GM12891 (cell line): Measurements from ENCODE around the gene HSD17B12. TPM values are rescaled to one million over a fixed set of nuclear protein-coding genes. Genes with fewer than 3 reads are reported as not detected.
A peak's percentile ranks its signal among the peaks of the same experiment; 100 is the strongest.

Experiments
- DNase-seq: peaks from one replicate; pipeline ENCODE4 v3.0.0; 2011; ENCODE audit warnings: low spot score; ENCODE audit not compliant: insufficient read length
- FAIRE-seq: peaks from 2 replicates; lab custom pipeline; 2011; peaks lifted over from hg19 to GRCh38; lab: Jason Lieb, UNC
- PAX5 ChIP-seq: IDR thresholded peaks from 2 replicates; pipeline ENCODE4 v1.6.1; 2011; ENCODE audit warnings: low read length, moderate library complexity, mild to moderate bottlenecking; ENCODE audit not compliant: insufficient read depth, severe bottlenecking
- POLR2A ChIP-seq: IDR thresholded peaks from 2 replicates; pipeline ENCODE4 v1.6.1; 2011; ENCODE audit warnings: low read depth, low read length, control low read depth
- POLR2AphosphoS5 ChIP-seq: IDR thresholded peaks from 2 replicates; pipeline ENCODE4 v1.6.1; 2011; ENCODE audit warnings: low read depth, low read length, control low read depth
- POU2F2 ChIP-seq: IDR thresholded peaks from 2 replicates; pipeline ENCODE4 v1.6.1; 2011; ENCODE audit warnings: low read depth, mild to moderate bottlenecking, control low read depth, low read length, moderate library complexity
- SPI1 ChIP-seq: IDR thresholded peaks from 2 replicates; pipeline ENCODE4 v1.6.1; 2011; ENCODE audit warnings: low read depth, low read length, control low read depth
- TAF1 ChIP-seq: IDR thresholded peaks from 2 replicates; pipeline ENCODE4 v1.6.1; 2011; ENCODE audit warnings: low read depth, low read length, control low read depth
- polyA plus RNA-seq: library from polyadenylated mRNA; unstranded; fragments of >200 nt; gene quantifications from one replicate; pipeline ENCODE4 v1.2.1, GENCODE V29; 2012; ENCODE audit warnings: low read depth, missing spikeins, inconsistent platforms; ENCODE audit not compliant: missing spikeins

HSD17B12 gene
- 25.1 TPM for polyA plus RNA-seq

DNA sequence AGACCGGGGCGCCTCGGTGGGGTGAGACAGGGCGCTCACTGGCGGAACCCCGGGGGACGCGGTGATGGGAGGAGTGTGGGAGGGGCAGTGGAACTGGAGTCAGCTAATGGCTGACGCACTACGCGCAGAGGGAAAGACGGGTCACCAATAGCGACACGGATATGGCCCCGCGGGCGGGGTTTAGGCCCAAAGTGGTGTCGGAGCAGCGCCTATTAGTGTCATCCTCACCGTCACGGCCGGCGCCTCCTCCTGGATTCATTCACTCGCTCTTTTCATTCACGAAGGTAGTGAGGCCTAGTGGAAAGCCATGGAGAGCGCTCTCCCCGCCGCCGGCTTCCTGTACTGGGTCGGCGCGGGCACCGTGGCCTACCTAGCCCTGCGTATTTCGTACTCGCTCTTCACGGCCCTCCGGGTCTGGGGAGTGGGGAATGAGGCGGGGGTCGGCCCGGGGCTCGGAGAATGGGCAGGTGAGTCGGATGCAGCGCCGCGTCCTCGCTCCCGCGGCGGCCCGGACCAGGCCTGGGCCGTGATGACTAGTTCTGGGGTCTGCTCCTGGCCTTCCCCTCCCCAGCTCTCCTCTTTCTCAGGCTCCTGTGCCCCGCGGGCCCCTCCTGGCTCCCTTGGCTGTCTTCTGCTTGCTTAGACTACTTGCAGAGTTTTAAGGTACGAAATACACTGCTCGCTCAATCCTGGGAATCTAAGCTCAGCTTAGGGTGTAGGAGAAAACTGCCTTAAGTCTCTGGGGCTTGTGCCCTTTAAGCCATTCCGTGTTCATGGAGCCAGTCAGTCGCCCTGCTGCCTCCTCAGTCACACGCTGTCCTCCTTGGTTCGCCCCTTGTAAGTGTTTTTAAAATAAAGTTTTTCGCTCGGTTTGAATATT lies at the start of gene HSD17B12:
HSD17B12 (plus strand) TSS at position 218 of the 880 bp plus-strand sequence; CDS start at position 308, 90 bp downstream.
- DNase-seq (peak; percentile 92), FAIRE-seq (peak; percentile 100)
- peak; percentile 94 for TF ChIP-seq TAF1
- TF ChIP-seq POLR2A = peak; percentile 89
- peak; percentile 47 for TF ChIP-seq PAX5
- peak; percentile 95 for TF ChIP-seq POLR2AphosphoS5
- no peak for TF ChIP-seq SPI1
- peak; percentile 52; the same call in 1 of the 2 replicates for TF ChIP-seq POU2F2

DNA sequence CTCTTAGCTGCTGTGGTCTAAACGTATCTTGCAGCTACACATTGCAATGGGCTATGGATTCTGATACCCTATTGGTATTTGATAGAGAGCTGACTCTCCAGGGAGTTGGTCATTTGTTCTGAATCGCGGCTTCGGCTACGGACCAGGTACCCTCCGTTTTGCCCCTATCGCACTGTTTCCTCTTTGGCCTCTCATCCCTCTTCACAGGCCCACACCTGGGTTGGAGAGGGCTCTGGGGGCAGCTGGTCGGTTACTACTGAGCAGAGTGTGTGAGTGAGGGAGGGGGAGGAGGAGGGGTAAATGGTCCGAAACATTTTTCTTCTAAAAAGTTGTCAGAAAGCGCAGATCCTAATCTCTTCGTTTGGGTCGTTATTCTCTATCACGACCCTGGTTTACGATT lies 48.8 kb upstream of the HSD17B12 start:
- TF ChIP-seq POLR2AphosphoS5 (no peak), POLR2A (no peak), SPI1 (no peak), TAF1 (no peak), PAX5 (no peak), POU2F2 (no peak)
- DNase-seq = no peak
- no peak for FAIRE-seq

DNA sequence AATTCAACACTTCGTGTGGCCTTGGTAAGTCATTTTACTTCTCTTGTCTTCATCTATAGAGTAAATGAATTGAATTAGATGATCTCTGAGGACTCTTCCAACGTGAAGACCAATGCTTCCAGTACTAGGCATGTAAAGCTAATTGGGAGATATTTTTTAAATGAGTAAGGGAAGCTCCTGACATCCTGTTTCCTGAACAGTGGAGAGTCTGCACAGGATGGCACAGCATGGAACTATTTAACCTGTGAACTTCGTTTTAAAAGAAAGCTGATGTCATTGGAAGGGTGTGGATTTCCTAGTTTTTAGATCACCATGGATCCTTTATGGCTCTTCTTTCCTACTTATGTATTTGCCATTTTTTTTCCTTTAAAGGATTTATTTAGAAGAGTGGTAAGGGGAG lies 48.4 kb upstream of the HSD17B12 start:
- TF ChIP-seq POLR2A (no peak), TAF1 (no peak), POU2F2 (no peak), POLR2AphosphoS5 (no peak), PAX5 (no peak), SPI1 (no peak)
- FAIRE-seq (no peak), DNase-seq (no peak)

DNA sequence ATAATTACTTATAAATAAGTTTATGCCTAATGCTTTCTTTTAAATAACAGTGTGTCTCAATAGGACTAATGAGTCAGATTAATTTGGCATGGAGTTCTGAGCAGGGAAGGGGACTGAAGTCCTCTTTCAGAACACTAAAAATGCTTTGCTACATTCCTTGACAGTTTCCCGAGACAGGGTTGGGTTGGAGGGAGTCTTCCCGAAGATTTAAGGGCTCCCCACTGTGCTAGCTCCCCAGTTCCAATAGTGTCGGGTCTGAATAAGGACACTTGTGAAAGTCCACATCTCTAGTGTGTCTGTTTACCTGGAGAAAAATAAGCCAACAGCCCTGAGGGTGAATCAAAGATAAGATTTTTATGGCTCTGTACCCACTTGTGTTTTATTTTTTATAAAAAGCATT lies 41.8 kb upstream of the HSD17B12 start:
- DNase-seq (no peak), FAIRE-seq (no peak)
- TF ChIP-seq PAX5 (no peak), POLR2AphosphoS5 (no peak), TAF1 (no peak), POU2F2 (no peak), POLR2A (no peak), SPI1 (no peak)

DNA sequence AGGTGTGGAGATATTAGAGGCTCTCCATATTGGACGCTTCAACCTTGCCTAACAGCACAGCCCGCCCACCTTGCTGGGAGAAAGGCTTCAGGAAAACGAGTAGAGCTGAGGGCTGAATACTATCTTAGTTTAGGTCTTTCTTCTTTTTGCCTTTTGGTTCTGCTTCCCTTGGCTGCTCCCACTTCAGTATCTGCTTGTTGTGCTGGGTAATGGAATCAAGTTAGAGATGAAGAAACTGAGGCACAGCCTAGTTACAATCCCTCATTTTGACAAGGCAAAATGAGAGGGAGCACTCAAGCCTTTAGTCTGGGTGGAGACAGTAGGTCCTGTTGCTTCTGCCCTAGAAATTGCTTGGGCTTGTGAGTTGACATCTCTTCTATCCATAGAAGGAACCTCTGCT lies 41.3 kb upstream of the HSD17B12 start:
- DNase-seq = no peak
- no peak for FAIRE-seq
- no peak for TF ChIP-seq POLR2AphosphoS5

DNA sequence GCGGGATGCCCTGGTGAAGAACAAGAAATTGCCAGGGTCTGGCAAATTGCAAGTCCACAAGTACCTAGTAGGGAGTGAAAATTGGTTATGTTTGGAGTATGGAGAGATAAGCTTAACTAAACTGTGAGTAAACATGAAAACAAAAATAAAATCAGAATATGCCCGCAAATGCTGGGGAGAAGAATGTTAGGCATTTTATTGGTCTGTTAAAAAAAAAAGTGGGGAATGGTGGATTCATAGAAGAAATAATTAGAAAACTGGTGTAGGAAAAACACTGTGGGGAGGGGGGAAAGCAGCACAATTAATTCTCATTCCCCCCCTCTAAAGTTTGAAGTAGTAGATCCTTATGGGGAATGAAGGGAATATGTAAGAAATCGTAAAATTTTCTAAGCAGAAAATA lies 40.6 kb upstream of the HSD17B12 start:
- FAIRE-seq (no peak), DNase-seq (no peak)
- TF ChIP-seq PAX5 = no peak
- TF ChIP-seq SPI1 = no peak
- TF ChIP-seq POLR2AphosphoS5 = no peak
- TF ChIP-seq POU2F2 = no peak
- no peak for TF ChIP-seq POLR2A
- no peak for TF ChIP-seq TAF1

GRCh38 chr11:43643898-43644620 lies 36.5 kb upstream of the HSD17B12 start:
- TF ChIP-seq SPI1 (no peak), POLR2A (peak; percentile 56), POU2F2 (peak; percentile 70; the same call in 1 of the 2 replicates), PAX5 (no peak), TAF1 (peak; percentile 82), POLR2AphosphoS5 (peak; percentile 72; the same call in 1 of the 2 replicates)
- peak; percentile 71 for DNase-seq
- FAIRE-seq = peak; percentile 97

DNA sequence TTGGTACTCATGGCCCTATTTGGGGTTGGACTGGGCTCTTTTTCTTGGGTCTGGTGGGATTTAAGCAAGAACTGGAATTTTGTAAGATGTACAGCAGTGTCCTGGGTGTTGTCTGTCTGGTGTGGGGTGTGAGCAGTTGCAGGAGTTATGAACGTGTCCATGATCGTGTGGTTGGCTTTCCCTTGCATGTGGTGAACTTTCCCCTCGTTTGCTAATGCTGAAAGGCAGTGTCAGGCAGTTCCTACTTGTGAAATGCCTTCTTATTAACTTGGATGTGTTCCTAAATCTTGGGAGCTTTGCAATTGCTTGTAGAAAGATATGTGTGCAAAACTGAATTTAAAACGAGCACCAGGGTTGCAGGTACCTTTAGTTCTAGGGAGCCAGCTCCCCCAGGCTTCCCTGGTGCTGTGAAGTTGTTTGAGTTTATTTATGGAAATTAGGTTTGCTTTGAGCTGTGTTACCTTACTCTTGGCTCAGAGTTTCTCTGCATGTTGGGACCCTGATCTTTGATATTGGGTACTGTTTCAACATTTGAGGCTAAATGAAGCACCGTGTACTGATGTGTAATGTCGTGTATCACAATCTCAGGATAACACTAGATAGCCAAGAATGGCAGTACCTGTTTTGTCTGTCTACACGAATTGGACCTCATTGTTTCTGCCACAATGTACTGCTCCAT lies 35.8 kb upstream of the HSD17B12 start:
- DNase-seq (no peak), FAIRE-seq (peak; percentile 48)
- TF ChIP-seq POLR2A (no peak), PAX5 (no peak), POLR2AphosphoS5 (no peak), POU2F2 (no peak), TAF1 (no peak), SPI1 (no peak)

DNA sequence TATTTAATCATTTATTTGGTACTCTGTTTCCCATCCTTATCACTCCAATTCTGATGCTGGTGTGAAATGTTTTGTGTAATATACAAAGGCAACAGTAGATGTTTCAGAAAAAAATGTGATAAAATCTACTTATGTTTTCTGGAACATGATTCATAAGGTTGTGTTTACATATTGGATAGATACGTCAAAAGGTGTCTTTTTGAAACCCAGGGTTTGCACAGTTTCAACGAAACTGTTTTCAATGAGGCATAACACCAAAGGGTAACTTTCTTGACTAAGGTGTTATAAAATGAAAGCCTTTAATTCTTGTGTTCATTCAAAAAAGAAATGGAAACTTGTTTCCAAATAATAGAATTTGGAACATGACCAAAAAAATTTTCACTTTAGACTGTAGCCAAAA lies 33.8 kb upstream of the HSD17B12 start:
- DNase-seq = no peak
- FAIRE-seq = no peak
- TF ChIP-seq PAX5 (no peak), SPI1 (no peak), TAF1 (no peak), POU2F2 (no peak)

- TF ChIP-seq POLR2AphosphoS5 (no peak), POU2F2 (no peak), TAF1 (no peak), POLR2A (no peak), PAX5 (no peak)
- DNase-seq = no peak
- FAIRE-seq = no peak
Measured at GRCh38 chr11:43648888-43649287, 31.6 kb upstream of the HSD17B12 start.
